GM12864 (cell line): ENCODE measurements around the gene TYMS.

Experiments used
- DNase-seq: peaks from one replicate; pipeline ENCODE4 v3.0.0-alpha.2; 2011; ENCODE audit warnings: low read depth
- H3K4me3 ChIP-seq: 2 replicates; pipeline ENCODE4 v1.5.1; 2011; ENCODE audit warnings: mild to moderate bottlenecking, low read depth, low read length, control low read depth
- TF ChIP-seq, protein P1 (sequence below): IDR thresholded peaks from 2 replicates; pipeline ENCODE4 v1.5.1; 2011; ENCODE audit warnings: low read depth, mild to moderate bottlenecking, moderate library complexity, low read length, control low read depth, inconsistent platforms; ENCODE audit errors: missing control alignments

TYMS gene

DNA sequence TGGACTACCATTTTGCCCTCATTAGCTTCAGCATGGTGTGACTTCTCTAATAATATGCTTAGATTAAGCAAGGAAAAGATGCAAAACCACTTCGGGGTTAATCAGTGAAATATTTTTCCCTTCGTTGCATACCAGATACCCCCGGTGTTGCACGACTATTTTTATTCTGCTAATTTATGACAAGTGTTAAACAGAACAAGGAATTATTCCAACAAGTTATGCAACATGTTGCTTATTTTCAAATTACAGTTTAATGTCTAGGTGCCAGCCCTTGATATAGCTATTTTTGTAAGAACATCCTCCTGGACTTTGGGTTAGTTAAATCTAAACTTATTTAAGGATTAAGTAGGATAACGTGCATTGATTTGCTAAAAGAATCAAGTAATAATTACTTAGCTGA lies 16.3 kb downstream of the TYMS start:
- H3K4me3 ChIP-seq, result no peak overlapping the region
- TF ChIP-seq, protein P1, sequence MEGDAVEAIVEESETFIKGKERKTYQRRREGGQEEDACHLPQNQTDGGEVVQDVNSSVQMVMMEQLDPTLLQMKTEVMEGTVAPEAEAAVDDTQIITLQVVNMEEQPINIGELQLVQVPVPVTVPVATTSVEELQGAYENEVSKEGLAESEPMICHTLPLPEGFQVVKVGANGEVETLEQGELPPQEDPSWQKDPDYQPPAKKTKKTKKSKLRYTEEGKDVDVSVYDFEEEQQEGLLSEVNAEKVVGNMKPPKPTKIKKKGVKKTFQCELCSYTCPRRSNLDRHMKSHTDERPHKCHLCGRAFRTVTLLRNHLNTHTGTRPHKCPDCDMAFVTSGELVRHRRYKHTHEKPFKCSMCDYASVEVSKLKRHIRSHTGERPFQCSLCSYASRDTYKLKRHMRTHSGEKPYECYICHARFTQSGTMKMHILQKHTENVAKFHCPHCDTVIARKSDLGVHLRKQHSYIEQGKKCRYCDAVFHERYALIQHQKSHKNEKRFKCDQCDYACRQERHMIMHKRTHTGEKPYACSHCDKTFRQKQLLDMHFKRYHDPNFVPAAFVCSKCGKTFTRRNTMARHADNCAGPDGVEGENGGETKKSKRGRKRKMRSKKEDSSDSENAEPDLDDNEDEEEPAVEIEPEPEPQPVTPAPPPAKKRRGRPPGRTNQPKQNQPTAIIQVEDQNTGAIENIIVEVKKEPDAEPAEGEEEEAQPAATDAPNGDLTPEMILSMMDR, result no peak
- no peak for DNase-seq

DNA sequence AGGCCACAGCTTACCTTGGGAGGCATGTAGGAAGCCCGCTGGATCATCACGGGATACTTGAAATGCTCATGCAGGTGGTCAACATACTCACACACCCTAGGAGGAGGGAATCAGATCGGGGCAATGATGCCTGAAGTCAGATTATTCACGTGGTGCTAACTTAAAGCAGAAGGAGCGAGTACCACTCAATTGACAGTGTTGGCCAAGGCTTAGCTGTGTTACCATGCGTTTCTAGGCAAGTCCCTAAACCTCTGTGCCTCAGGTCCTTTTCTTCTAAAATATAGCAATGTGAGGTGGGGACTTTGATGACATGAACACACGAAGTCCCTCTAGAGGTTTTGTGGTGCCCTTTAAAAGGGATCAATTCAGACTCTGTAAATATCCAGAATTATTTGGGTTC lies 17.9 kb downstream of the TYMS start:
- TF ChIP-seq, protein P1, result no peak
- no peak for DNase-seq
- H3K4me3 ChIP-seq, result no peak overlapping the region

DNA sequence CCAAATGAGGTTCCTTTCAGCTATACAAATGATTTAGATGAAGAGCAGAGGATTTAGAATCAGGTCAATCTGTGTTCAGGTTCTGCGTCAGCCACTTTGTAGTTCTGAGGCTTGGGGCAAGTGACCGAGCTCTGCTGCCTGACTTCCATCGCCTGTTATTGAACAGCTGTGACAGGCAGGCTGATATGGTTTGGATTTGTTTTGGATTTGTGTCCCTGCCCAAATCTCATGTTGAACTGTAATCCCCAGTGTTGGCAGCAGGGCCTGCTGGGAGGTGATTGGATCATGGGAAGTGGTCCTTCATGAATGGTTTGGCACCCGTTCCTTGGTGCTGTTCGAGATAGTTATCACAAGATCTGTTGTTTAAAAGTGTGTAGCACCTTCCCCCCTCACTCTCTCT lies 18.6 kb downstream of the TYMS start:
- no peak for DNase-seq
- TF ChIP-seq, protein P1, result no peak

DNA sequence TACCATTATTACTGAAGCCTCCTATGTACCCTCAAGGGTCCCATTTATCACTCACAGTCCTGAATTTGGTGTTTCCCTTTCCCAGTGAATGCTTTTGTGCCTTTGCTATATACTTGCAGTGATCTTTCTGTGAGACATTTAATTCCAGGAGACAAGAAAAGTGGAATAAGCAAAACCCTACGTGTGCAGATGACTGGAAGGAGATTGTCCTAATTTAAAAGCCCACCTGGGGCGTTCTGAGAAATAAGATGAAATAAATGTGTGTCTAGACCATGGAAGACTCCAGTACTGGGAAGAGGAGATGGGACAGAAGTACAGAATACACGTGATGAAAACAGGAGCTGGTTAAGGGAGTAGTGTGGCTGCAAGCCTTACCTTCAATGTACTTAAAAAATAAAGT lies 19.3 kb downstream of the TYMS start:
- H3K4me3 ChIP-seq, result no peak overlapping the region
- TF ChIP-seq, protein P1, result no peak
- DNase-seq, result no peak

More for the DNA sequence above, 18.6 kb downstream of the TYMS start:
- H3K4me3 ChIP-seq, result no peak overlapping the region

DNA sequence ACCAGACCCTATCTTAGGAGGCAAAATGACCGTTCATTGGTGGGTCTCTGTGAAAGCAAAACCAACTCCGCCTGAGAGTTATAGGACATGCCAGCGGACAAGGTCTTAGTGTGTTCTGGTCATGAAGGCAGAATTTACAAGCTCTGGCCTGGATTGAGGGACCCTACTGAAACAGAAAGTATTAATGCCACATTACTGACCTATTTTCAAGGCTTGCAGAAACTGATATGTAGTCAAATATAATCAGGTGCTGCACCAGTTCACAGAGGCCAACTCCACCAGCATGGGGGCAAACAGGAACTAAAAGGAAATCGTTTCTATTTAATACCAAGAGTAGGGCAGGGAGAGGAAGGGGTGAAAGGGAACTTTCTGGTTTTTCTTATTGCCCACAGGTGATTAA lies 19.7 kb downstream of the TYMS start:
- no peak for DNase-seq
- TF ChIP-seq, protein P1, result no peak
- H3K4me3 ChIP-seq, result no peak overlapping the region

DNA sequence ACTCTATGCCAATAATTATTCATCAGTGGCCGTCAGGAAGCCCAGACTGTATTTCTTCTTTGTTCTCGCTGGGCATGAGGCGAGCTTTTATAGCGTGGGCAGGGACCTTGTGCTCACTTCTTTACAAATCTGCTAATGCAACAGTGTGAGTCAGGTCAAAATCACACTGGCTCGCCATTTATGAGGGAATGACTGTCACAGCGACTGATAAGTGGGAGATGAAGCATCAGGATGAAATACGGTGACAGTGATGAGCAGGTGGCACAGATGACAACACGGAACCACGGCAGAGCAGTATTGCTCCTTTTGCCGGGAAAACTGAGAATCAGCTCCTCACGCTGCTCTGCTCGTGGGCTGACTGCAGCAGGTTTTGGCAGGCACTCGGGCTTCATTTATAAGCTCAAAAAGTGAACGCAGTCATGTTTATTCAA lies 20.5 kb downstream of the TYMS start:
- DNase-seq, result no peak
- TF ChIP-seq, protein P1, result no peak
- no peak overlapping the region for H3K4me3 ChIP-seq

DNA sequence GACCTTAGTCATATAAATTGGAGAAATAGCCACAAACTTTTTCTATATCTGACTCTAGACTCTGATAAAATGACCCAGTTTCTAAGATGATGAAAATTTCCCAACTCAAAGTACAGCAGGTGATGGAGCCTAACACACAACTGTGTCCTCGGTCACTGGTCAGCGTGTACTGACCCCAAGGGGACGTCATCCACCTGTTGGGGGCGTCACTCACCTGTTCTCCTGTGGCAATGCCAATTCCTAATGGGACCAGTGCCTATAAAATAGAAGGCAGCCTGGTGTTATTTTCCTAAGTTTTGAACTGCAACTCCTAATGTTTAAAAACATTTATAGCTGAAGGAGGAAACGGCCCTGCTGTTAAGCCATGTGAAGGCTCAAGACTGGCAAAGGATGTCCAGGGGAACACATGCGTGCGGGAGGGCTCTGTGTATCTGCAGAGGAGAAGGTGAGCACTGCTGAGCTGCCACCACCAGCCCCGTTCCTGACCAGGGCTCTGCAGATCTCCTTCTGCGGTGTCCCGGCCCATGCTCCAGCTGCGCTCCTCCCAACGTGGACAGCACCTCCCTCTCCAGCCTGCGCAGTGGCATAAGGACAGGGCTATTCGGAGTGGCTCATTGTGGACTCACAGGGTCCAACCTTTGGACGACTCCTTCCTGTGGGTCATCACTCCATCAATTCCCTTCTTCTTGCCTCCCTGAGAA lies 21.2 kb downstream of the TYMS start:
- no peak for DNase-seq
- no peak overlapping the region for H3K4me3 ChIP-seq
- TF ChIP-seq, protein P1, result no peak
